Tibial nerve (tissue), 4 donors: ENCODE results near the gene PPP3CB.

Source experiments
- CTCF ChIP-seq, 5 experiments: fragments of 200-600 bp in 3 of 5; fragments of 450-650 bp in 2 of 5; sonication (generic) in 3 of 5; IDR thresholded peaks; one replicate each; pipeline ENCODE4 v1.5.1; 2016 to 2019; ENCODE audit warnings: antibody characterized with exemption in 5 of 5, mild to moderate bottlenecking in 3 of 5, moderate library complexity in 2 of 5
- EP300 ChIP-seq, 2 donors: sonication (generic); formaldehyde crosslinking; IDR thresholded peaks; one replicate each; pipeline ENCODE4 v1.6.1; 2017; ENCODE audit warnings: antibody characterized with exemption in 2 of 2, mild to moderate bottlenecking in 1 of 2
- POLR2A ChIP-seq, 2 donors: fragments of 450-650 bp; IDR thresholded peaks; one replicate each; pipeline ENCODE4 v1.6.1; 2017; ENCODE audit warnings: antibody characterized with exemption in 2 of 2, mild to moderate bottlenecking in 2 of 2, moderate library complexity in 2 of 2

- TF ChIP-seq CTCF (IDR thresholded peaks at IDR 0.05), result no peak
- TF ChIP-seq EP300 (IDR thresholded peaks at IDR 0.05), result peak in 1 of 2 donors; percentile 41
- TF ChIP-seq POLR2A (IDR thresholded peaks at IDR 0.05), result no peak
These were observed at the start of gene PPP3CB for GRCh38 chr10:73495884-73496674.
